Thyroid gland (tissue), 4 donors: ENCODE measurements around the gene CAMKMT.

Source experiments
- CTCF ChIP-seq, 6 experiments: fragments of 200-600 bp in 3 of 6; fragments of 450-650 bp in 3 of 6; sonication (generic) in 3 of 6; IDR thresholded peaks; one replicate each; pipeline ENCODE4 v1.5.1; 2016 to 2019; ENCODE audit warnings: antibody characterized with exemption in 6 of 6, mild to moderate bottlenecking in 2 of 6, inconsistent platforms in 1 of 6, moderate library complexity in 1 of 6
- POLR2A ChIP-seq, 2 donors: fragments of 450-650 bp; IDR thresholded peaks; one replicate each; pipeline ENCODE4 v1.6.1; 2017; ENCODE audit warnings: antibody characterized with exemption in 2 of 2, mild to moderate bottlenecking in 2 of 2, moderate library complexity in 1 of 2

GRCh38 chr2:44464437-44464836, 102.7 kb downstream of the CAMKMT start:
- TF ChIP-seq CTCF (IDR thresholded peaks at IDR 0.05) (no peak), POLR2A (IDR thresholded peaks at IDR 0.05) (no peak)
